Left cardiac atrium (tissue), 4 donors: ENCODE data around the gene SLC2A6. TPM values are rescaled to one million over a fixed set of nuclear protein-coding genes. Genes with fewer than 3 reads are reported as not detected.

Experiments used
- ATAC-seq, 2 donors: fragments of 200-7000 bp; cut with Tn5 transposase; one replicate each; pipeline ENCODE4 v1.9.1; 2020; ENCODE audit warnings: mild to moderate bottlenecking in 2 of 2, moderate library complexity in 2 of 2
- DNase-seq: peaks from one replicate; pipeline ENCODE4 v3.0.0-alpha.2; 2020
- intact Hi-C, 2 donors: fragments of 100-400 bp; cut with DNase I; formaldehyde crosslinking; loops; one replicate each; pipeline versions ENCODE4 v1.14.1 to v1.15.1; 2022 to 2023
- total RNA-seq, 2 donors: library from RNA; stranded (reverse); fragmentation: NEBNext Ultra II Directional; extraction: Animal tissue kit (Norgen Biotek cat#: 25700); gene quantifications; one replicate each; pipeline ENCODE4 v1.2.1, GENCODE V29; 2021
- donor health status: DM: no; HTN: yes; CAD: no.
- donor health status: DM: no; HTN: yes; CAD: no; lungs with severe emphysema.
- donor health status: DM: yes; HTN: yes; CAD: no.
- donor health status: Dilated cardiomyopathy.

The SLC2A6 gene
- total RNA-seq, 2 donors from 2014 or later = 4.3 to 7.4 TPM

DNA sequence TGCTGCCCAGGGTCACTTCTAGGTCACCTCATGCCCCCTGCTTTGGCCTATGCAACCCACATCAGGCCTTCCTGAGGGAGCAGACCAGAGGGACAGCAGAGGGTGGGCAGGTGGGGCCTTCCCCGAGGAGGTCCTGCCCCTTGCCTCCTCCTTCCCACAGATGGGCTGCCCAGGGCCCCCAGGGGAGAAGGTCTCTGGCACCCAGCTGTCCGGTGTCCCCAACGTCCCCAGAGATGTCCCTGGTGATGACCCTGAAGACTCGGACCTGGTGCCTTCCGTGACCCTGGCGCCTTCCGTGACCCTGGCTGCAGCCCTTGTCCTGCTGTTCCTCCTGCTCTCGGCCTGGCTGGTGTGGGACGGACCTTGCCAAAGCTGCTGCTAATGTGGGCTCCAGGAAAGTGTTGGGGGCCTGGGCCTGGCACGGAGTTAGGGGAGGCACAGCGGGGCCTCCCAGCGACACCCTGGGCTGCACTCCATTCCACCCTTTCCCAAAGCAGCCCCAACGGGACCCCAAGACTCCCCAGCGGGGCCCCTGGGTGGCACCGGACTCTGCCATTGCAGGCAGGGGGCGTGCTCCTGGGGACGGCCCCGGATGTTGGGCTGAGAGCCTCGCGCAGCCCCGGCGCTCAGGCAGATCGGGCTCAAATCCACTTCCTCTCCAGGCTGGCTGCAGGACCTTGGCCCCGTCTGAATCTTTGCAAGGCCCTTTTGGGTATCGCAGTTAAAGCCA is 6.8 kb upstream of the SLC2A6 start:
- ATAC-seq (peak in 1 of 2 donors; percentile 5), DNase-seq (peak; percentile 20)
- intact Hi-C loops = loop anchor here (1.0 to 5.0 kb wide), 4 partner anchors 78 to 303 kb away; no protein-coding TSS in a partner anchor

DNA sequence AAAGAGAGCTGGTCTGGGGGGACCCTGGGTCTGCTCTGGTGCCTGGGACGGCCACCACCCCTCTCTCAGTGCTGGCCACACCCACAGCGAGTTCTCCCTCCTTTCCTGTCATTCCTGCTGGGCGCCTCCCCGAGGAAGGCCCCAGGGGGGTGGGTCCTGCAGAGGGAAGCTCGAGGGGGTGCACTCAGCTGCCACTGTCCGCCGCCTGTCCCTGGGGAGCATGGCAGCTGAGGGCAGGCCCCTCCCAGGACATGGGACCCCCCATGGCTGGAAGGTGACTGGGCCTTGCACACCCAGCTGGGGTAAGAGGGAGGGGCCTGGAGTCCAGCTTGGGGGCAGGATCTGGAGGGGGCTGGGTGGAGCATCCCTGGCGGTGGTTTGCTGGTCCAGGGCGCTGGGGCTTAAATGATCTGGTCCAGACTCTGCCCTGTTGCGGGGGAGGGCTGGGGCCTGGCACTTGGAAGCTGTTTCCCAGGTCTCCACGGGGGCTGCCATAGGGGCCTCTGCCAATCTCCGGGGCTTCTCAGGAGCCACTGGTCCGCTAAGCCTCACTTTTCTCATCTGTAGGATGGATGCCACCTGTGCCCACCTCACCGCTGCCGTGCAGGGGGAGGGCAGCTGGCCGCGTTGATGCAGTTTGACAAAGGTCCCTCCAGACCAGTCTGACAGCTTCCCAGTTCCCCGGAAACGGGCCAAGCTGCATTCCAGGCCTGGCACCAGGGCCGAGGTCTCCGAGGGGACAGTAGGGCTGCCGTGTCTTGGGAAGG is 6.0 kb upstream of the SLC2A6 start:
- no peak for ATAC-seq
- DNase-seq = no peak
- intact Hi-C loops = loop anchor here in 1 of 2 donors (5.0 kb wide), 2 partner anchors 78 to 303 kb away; no protein-coding TSS in a partner anchor

DNA sequence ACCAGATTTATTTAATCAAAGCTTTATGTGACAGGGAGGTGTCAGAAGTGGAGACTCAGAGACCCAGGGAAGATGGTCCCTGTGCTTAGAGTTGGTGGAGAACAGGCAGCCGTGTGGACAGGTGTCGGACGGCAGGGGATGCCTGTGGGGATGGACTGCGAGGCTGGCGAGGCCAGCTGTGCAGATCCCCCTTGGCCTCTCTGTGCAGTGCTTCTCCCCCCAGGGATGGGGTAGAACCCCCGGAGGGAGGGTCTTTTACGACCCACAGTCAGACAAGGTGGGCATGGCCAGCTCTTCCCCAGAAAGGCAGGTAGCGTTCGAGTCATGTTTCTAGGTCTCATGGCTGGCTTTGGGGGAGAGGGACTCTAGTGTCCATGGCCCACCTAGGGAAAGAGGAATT is 4.7 kb upstream of the SLC2A6 start:
- intact Hi-C loops = no loop called here
- ATAC-seq (no peak), DNase-seq (peak; percentile 9)

DNA sequence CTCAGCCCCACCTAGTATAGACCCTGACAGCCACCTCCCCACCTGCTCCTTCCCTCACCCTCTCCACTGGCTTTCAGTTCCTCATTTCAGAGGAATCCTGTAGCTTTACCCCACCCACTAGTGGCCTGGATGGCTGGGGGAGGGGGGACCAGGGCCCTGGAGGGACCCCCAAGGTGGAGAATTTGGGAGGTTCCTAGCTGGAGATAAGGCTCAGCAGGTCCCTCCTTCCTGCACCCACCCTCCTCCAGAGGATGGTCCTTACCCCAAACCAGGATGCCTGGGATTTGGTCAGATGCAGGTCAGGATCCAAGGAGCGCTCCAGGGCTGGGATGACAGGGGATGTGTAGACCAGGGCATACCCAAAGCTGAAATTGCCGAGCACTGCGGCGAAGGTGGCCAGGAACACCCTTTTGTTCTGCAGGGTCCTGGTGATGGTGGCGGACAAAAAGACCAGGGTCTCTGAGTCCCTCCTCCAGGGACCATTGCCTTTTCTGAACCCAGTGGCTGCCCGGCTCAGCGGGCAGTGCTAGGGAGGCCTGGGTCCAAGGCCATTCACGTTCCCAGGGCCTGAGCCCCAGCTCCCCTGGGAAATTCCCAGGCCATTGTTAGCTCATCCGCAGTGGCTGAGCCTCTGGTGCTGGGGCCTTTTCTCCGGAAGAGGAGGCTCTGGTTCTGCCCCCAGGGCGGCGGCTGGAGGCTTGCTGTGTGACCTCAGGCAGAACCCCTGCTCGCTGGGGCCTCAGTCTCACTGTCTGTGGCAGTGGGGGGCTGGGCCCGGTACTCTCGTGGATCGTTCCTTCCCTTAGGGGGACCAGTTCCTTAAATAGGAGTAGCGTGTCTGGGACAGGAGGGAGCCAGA is 678 bp downstream of the SLC2A6 start:
- ATAC-seq = peak; percentile 36 to 52
- intact Hi-C loops = no loop called here
- peak; percentile 60 for DNase-seq

DNA sequence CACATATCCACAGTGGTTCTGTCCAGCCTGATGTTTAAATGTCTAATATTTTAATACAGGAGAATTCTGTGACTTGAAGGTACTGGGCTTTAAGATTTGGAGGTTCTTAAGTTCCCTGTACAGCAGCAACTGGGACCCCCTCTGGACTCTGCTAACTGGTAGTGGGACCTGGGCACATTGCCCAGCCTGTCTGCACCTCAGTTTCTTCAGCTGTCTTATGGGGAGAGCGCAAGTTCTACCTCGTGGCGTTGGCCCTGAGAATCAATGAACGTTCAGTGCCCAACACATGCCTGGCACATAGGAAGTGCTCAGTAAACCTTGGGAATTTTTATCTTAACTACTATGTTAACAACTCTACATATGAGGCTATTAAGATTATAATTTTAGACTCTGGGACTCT is 1.4 kb downstream of the SLC2A6 start:
- no peak for ATAC-seq
- intact Hi-C loops = no loop called here
- no peak for DNase-seq

DNA sequence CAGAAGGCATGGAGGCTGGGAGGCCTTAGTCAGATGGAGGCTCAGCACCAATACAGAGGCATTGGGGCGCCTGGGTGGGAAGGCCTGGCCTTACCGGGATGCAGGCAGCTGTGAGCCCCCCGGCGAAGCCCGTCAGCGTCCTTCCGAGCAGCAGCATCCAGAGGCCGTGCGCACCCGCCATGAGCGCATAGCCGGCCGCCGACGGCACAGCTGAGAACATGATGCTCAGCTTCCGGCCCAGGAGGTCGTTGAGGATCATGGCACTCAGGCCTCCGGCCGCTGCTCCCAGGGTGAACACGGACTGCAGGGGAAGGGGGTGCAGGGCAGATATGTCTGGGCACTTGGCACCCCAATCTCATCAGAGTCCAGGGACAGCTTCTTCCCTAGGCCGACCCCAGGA is 2.0 kb downstream of the SLC2A6 start:
- no peak for ATAC-seq
- intact Hi-C loops = no loop called here
- no peak for DNase-seq

DNA sequence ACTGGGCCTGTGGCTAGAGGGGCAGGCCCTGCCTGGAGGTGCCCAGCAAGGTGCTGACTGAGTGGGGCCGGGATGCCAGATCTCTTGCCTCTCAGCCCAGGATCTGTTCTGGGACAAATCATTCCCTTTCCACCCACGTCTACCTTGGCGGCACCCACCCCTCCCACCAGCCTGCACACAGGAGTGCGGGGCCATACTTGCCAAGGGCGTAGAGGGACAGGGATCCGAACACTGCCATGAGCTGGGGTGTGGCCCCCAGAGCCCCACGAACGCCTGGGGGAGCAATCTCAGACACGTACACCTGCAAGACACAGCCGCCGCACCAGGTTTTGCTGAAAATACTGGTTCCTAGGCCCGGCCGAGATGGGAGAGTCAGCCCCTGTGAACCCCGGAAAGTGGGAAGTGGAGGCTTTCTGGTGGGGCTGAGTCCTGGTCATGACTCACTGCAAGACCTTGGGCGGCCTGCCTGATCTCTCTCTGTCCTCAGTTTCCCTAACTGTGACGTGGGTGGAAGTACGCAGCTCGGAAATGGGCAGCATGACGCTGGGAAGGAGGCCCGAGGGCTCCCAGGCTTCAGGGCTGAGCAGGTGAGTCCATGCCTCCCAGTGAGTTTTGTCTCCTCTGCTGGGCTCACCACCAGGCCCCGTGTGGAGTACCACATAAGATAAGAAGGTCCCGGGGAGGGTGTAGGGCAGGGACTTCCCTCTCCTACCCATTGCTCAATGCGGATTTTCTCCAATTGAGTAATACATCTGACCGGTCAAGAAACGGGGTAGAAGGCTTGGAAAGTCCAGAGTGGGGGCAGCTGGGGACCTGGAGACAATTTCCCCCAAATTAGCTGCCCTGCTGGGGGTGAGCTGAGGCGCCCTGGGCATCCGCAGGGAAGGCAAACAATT is 2.6 kb downstream of the SLC2A6 start:
- ATAC-seq = no peak
- intact Hi-C loops = no loop called here
- no peak for DNase-seq

DNA sequence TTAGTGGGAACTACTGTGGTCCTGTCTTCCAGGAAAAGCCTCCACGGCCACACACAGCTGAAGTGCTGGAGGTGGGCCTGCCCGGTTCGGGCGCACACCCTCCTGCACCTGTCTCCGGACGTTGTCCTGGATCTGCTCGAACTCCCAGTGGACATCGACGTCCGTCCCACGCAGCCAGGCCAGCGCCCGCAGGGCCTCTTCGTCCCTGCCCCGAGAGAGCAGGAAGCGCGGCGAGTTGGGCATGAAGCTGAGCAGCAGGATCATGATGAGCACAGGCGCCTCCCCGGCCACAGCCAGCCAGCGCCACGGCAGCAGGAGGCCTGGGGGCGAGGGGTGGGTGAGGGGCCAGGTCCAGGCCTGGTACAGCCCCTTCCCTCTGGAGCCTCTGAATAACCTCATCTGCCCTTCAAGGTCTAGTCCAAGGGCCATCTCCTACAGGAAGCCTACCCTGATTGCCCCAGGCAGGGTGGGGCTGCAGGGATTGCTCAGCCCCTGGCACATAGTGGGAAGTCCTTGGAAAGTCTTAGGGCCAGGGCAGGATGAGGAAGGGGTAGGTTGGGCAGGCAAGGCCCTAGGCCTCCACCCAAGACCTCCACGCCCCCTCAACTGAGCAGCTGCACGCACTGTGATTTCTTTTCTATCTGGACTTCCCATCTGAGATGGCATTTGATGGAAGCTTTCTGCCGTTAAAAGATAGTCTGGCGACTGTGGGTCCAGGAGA is 3.4 kb downstream of the SLC2A6 start:
- intact Hi-C loops = no loop called here
- ATAC-seq (no peak), DNase-seq (no peak)

DNA sequence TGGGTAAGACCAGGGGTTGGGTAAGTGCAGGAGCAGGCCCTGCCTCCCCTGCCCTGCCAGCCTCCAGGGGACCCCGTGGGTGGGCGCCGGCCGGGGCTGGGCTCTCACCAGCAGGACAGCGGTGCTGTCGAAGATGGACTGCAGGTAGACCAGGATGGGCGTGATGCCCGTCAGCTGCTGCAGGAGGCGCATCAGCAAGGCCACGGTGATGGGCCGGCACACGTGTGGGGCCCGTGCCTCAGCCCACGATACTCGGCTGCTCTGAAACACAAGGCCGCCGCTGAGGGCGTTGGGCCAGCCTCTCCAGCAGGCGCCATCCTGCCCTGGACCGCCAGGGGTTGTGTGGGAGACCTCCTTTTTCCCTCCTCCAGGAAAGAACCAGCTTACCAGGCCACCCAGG is 4.0 kb downstream of the SLC2A6 start:
- DNase-seq (no peak), ATAC-seq (no peak)
- intact Hi-C loops = no loop called here

DNA sequence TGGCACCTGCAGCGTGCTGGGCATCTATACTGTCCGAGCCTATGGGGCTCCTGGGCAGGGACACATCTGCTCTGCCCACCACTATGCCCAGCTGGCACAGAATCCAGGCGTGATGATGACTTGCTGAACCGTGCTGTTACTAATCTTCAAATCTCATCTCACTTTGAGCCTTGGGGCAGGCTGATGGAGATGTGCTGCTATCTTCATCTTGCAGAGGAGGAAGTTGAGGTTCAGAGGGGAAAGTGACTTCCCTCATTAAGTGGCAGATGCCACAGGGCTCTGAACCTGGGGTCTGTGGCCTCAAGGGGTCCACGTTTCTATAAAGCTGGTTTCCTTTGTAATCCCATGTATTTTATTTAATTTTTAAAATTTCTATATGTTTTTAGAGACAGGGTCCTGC is 4.7 kb downstream of the SLC2A6 start:
- ATAC-seq (no peak), DNase-seq (no peak)
- intact Hi-C loops = no loop called here

DNA sequence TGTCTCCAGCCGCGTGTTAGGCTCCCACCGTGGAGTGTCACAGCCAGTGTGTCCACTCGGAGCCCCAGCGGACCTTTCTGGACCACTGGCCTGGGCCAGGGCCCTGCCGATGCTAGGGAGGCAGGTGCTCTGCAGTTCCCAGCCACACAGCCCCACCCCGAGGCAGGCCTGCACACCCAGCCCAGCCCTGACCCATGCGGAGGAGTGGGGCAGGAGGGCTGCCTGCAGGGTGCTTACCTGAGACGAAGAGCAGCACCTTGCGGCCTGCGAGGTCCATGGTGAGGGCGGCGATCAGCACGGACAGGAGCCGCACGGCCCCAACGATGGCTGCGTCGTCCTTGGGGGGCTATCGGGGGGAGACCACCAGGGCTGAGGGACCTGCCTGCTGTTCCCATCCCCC is 5.2 kb downstream of the SLC2A6 start:
- ATAC-seq (no peak), DNase-seq (no peak)
- intact Hi-C loops = no loop called here

DNA sequence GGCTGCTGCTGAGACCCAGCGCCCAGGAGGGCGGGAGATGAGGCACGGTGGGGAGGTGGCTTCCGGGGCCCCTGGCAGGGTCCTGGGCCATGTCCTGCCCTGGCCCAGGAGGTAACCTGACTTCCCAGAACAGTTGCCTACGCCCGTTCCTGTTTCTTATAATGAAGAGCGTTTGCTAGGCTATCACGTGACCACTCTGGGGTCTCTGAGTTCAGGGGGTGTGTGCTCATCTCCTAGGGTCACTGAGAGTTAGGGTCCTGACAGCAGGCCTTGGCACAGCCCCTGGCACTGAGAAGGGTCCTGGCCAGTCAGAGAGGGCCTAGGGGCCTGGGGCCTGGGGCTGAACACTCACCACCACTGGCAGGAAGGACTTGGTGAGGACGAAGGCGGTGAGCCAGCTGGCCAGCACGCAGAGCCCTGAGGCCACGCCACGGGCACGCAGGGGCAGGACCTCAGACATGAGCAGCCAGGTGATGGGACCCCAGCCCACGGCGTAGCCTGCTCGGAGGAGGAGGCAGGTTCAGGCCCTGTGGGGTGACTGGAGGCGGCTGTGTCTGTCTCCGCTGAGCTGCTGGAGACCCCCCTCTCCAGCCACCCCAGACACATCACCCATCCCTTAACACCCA is 6.0 kb downstream of the SLC2A6 start:
- intact Hi-C loops = no loop called here
- ATAC-seq (no peak), DNase-seq (no peak)

DNA sequence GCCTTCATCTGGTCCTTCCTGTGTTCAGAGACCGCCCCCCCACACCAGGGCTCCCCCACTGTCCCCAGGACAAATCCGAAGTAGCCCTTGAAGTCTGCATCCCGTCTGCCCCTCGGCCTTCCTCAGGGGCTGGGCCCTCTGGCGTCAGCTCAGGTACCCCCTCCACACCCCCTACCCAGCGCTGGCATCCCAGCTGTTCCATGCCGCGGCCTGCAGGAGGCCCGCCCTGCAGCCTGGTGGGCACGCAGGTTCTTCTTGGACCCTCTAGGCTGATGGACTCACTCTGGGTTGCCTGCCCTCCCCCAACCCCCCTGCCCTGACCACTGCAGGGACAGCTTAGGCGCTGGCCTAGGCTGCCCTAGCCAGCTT is 6.6 kb downstream of the SLC2A6 start:
- no peak for ATAC-seq
- intact Hi-C loops = no loop called here

DNA sequence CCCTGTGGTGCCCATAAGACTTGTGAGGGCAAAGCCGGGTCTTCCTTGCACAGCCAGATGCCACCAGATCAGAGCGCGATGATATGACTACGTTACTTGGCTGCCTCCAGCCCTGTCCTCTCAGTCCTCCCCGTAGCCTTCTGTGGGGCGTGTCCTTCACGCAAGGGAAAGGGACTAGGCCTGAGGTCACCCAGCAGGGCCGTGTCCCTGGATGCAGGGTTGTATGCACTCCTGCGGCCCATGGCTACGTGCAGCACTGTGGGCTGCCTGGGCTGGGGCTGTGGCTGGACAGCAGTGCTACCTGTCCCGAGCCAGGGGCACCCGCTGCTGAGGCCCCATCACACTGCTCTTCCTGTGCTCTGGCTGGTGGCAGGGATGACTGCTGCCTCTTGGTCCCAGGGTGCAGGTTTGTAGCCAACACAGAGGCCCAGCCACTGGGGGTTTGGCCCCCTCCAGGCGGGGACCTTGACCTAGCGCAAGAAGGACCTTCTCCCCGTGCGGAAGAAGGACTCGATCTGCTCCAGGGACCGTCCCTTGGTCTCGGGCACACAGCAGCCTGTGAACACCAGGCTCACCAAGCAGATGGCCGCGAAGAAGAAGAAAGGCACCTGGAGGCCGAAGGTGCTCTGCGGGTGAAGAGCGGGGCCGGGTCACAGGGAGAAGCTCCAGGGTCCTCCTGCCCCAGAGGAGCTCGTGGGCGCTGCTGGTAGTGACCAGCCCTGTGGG is 7.2 kb downstream of the SLC2A6 start:
- intact Hi-C loops = no loop called here
- DNase-seq (no peak), ATAC-seq (no peak)

More for the DNA sequence above, 6.6 kb downstream of the SLC2A6 start:
- DNase-seq = no peak

DNA sequence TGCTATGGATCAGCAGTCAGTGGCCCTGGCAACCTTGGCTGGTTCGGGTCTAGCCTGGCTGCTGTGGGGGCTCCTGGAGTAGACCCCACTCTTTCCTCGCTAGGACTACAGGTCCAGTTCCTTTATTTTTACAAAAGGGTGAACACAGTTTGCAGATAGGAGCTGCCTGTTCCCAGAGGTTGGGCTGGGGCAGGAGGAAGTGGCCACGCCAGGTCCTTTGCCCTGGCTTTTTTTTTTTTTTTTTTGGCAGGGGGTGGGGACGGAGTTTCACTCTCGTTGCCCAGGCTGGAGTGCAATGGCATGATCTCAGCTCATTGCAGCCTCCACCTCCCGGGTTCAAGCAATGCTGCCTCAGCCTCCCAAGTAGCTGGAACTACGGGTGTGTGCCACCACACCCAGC is 7.9 kb downstream of the SLC2A6 start:
- ATAC-seq (no peak), DNase-seq (no peak)
- intact Hi-C loops = no loop called here

DNA sequence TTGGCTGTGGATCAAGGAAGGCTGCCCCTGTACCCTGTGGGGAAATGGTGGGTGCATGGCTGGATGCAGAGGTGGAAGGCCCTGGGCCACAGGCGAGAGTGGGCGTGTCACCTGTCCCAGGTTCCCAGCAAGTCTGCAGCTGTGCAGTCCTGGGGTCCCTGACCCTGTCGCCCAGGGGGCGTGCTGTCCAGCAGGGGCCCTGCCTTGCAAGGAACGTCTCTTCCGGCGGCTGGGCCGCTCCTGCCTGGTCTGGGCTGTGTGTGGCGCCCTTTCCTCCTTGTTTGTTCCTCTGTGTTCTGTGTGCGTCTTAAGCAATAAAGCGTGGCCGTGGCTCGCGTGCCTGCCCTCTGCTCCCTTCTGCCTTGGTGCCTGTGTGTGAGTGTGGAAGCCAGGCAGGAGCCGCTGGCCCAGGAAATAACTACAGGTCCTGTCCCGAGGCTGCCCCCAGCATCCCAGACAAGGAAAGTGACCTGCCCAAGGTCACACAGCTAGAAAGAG is 8.4 kb downstream of the SLC2A6 start:
- no peak for DNase-seq
- intact Hi-C loops = no loop called here
- peak in 1 of 2 donors; percentile 3 for ATAC-seq
